Measurements from ENCODE around the gene OVOL2. TPM values are rescaled to one million over a fixed set of nuclear protein-coding genes. Genes with fewer than 3 reads are reported as not detected.

The OVOL2 gene
- total RNA-seq, 1 donor from 2014 or later: 3.1 TPM

- DNase-seq (ENCODE audit: low read depth): no peak
- Histone ChIP-seq H3K27me3 (ENCODE audit: control insufficient read depth, insufficient read depth, low read length) (no peaks in the 10 kb centered on the region), H3K36me3 (ENCODE audit: control insufficient read depth, insufficient read depth, low read length) (no peaks in the 10 kb centered on the region), H3K4me3 (ENCODE audit: low read depth, low read length) (no peak overlapping the region)
- TF ChIP-seq CTCF (IDR thresholded peaks at IDR 0.05; ENCODE audit: insufficient read depth, low read length, poor library complexity, severe bottlenecking): no peak
These were observed 40.9 kb downstream of the OVOL2 start for GRCh38 chr20:18016772-18017171.

GRCh38 chr20:18014411-18014810 lies 43.3 kb downstream of the OVOL2 start:
- DNase-seq (ENCODE audit: low read depth): no peak
- Histone ChIP-seq H3K27me3 (ENCODE audit: control insufficient read depth, insufficient read depth, low read length) (no peaks in the 10 kb centered on the region), H3K36me3 (ENCODE audit: control insufficient read depth, insufficient read depth, low read length) (no peaks in the 10 kb centered on the region), H3K4me3 (ENCODE audit: low read depth, low read length) (no peak overlapping the region)
- no peak for TF ChIP-seq CTCF (IDR thresholded peaks at IDR 0.05; ENCODE audit: insufficient read depth, low read length, poor library complexity, severe bottlenecking)

- H3K36me3 ChIP-seq (ENCODE audit: control insufficient read depth, insufficient read depth, low read length): no peaks in the 10 kb centered on the region
- no peak for DNase-seq (ENCODE audit: low read depth)
- no peak overlapping the region for H3K4me3 ChIP-seq (ENCODE audit: low read depth, low read length)
- H3K27me3 ChIP-seq (ENCODE audit: control insufficient read depth, insufficient read depth, low read length): no peaks in the 10 kb centered on the region
- TF ChIP-seq CTCF (IDR thresholded peaks at IDR 0.05; ENCODE audit: insufficient read depth, low read length, poor library complexity, severe bottlenecking): no peak
These were observed 44.8 kb downstream of the OVOL2 start for GRCh38 chr20:18012901-18013300.

GRCh38 chr20:18011951-18012645 lies 45.6 kb downstream of the OVOL2 start:
- DNase-seq (ENCODE audit: low read depth): no peak
- no peak overlapping the region for H3K4me3 ChIP-seq (ENCODE audit: low read depth, low read length)
- no peaks in the 10 kb centered on the region for H3K36me3 ChIP-seq (ENCODE audit: control insufficient read depth, insufficient read depth, low read length)
- no peak for TF ChIP-seq CTCF (IDR thresholded peaks at IDR 0.05; ENCODE audit: insufficient read depth, low read length, poor library complexity, severe bottlenecking)
- no peaks in the 10 kb centered on the region for H3K27me3 ChIP-seq (ENCODE audit: control insufficient read depth, insufficient read depth, low read length)

- no peak for TF ChIP-seq CTCF (IDR thresholded peaks at IDR 0.05; ENCODE audit: insufficient read depth, low read length, poor library complexity, severe bottlenecking)
- no peak overlapping the region for H3K4me3 ChIP-seq (ENCODE audit: low read depth, low read length)
- H3K36me3 ChIP-seq (ENCODE audit: control insufficient read depth, insufficient read depth, low read length): no peaks in the 10 kb centered on the region
- no peaks in the 10 kb centered on the region for H3K27me3 ChIP-seq (ENCODE audit: control insufficient read depth, insufficient read depth, low read length)
- DNase-seq (ENCODE audit: low read depth): no peak
These were observed 46.2 kb downstream of the OVOL2 start for GRCh38 chr20:18011482-18011881.

GRCh38 chr20:18009116-18009515 lies 48.6 kb downstream of the OVOL2 start:
- Histone ChIP-seq H3K36me3 (ENCODE audit: control insufficient read depth, insufficient read depth, low read length) (no peaks in the 10 kb centered on the region), H3K4me3 (ENCODE audit: low read depth, low read length) (no peak overlapping the region), H3K27me3 (ENCODE audit: control insufficient read depth, insufficient read depth, low read length) (no peaks in the 10 kb centered on the region)
- no peak for TF ChIP-seq CTCF (IDR thresholded peaks at IDR 0.05; ENCODE audit: insufficient read depth, low read length, poor library complexity, severe bottlenecking)
- DNase-seq (ENCODE audit: low read depth): no peak
